Stimulated activated naive CD8-positive, alpha-beta T cell treated with anti-CD3 and anti-CD28 coated beads, Interleukin-15, Interleukin-2, amounts not matched to agents 100 ng/mL and 50 ng/mL, for 24 hours (primary cell): ENCODE measurements around the gene MCEMP1.
A peak's percentile ranks its signal among the peaks of the same experiment; 100 is the strongest.

ENCODE experiments used
- H3K27ac Mint-ChIP-seq: one replicate; pipeline ENCODE4 v1.8.0; 2021; ENCODE audit warnings: mild to moderate bottlenecking, mixed read lengths
- H3K27me3 Mint-ChIP-seq: one replicate; pipeline ENCODE4 v1.8.0; 2021; ENCODE audit warnings: mixed read lengths
- H3K36me3 Mint-ChIP-seq: one replicate; pipeline ENCODE4 v1.8.0; 2021; ENCODE audit warnings: low read depth, mixed read lengths
- H3K4me1 Mint-ChIP-seq: one replicate; pipeline ENCODE4 v1.8.0; 2021; ENCODE audit warnings: low read depth, mixed read lengths
- H3K4me3 Mint-ChIP-seq: one replicate; pipeline ENCODE4 v1.8.0; 2021; ENCODE audit warnings: mild to moderate bottlenecking, mixed read lengths
- H3K9me3 Mint-ChIP-seq: one replicate; pipeline ENCODE4 v1.8.0; 2021; ENCODE audit warnings: mixed read lengths

MCEMP1 gene

DNA sequence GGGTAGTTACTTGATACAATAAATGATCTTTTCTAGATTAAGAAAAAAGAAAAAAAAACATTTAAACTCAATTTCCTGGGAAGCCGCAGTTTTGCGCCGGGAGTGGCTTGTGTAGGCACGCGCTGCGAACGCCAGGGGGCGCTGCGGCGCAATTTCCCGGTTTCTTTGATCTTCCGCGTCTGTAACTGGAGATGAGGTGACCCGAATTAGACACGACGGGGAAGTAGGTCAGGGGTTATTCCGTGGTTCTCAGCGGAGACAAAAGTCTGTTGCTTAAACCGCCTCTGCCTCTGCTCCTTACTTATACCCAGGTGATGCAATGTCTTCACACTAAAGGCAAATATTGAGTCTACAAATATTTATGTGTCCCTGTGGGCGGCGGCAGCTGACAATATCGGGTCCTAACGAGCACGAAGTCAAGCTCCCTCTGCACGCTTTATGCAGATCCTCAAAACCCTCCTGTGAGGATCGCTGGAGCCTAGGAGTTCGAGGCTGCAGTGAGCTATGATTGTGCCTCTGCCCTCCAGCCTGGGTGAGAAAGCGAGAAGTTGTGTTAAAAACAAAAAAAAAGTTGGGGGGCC, 24.7 kb upstream of the MCEMP1 start:
- peak overlapping the region; percentile 59 for H3K4me3 Mint-ChIP-seq
- no peaks in the 10 kb centered on the region for H3K27me3 Mint-ChIP-seq
- peaks cover 24% of the 10 kb centered on the region for H3K4me1 Mint-ChIP-seq
- H3K36me3 Mint-ChIP-seq: no peaks in the 10 kb centered on the region
- no peaks in the 10 kb centered on the region for H3K9me3 Mint-ChIP-seq
- H3K27ac Mint-ChIP-seq: peak overlapping the region; percentile 23

DNA sequence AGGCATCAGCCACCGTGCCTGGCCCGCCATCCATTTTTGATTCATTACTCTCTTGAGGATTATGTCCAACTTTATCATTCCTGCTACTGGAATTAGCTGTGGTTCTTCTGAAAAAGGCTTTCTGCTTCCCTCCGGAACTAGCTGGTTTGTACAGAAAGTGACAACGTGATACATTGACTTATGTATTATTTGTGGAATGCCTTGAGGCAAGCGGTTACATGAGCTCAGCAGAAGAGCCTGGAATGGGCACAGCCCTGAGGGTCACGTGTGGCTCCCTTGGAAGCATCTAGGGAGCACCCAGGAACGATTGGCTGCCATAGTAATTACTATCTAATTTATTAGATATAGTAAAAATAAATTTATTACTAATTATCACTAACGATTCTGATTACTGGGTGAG, 22.5 kb upstream of the MCEMP1 start:
- Mint-ChIP-seq H3K4me3 (no peak overlapping the region), H3K9me3 (no peaks in the 10 kb centered on the region), H3K27ac (no peak overlapping the region), H3K36me3 (no peaks in the 10 kb centered on the region), H3K27me3 (no peaks in the 10 kb centered on the region), H3K4me1 (peaks cover 44% of the 10 kb centered on the region)

DNA sequence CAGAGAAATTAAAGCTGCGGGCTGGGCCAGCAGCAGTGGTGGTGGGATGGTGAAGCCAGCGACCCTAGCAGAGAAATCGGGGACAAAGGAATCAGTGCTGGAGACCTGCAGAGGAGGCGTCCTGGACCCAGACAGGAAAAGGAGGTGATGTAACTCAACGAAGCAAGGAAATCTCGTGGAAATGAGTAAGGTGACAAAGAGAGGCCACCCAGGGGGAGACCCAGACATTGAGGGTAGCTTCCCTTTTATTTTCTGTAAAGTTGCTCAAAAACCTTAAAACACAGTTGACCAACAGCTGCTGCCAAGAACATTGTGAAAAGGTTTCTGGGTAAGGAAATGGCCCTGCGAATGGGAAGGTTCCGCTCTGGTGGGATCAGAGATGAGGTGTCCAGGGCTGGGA, 21.3 kb upstream of the MCEMP1 start:
- Mint-ChIP-seq H3K4me3 (no peak overlapping the region), H3K9me3 (no peaks in the 10 kb centered on the region), H3K27ac (no peak overlapping the region), H3K4me1 (peaks cover 44% of the 10 kb centered on the region), H3K27me3 (no peaks in the 10 kb centered on the region), H3K36me3 (no peaks in the 10 kb centered on the region)

DNA sequence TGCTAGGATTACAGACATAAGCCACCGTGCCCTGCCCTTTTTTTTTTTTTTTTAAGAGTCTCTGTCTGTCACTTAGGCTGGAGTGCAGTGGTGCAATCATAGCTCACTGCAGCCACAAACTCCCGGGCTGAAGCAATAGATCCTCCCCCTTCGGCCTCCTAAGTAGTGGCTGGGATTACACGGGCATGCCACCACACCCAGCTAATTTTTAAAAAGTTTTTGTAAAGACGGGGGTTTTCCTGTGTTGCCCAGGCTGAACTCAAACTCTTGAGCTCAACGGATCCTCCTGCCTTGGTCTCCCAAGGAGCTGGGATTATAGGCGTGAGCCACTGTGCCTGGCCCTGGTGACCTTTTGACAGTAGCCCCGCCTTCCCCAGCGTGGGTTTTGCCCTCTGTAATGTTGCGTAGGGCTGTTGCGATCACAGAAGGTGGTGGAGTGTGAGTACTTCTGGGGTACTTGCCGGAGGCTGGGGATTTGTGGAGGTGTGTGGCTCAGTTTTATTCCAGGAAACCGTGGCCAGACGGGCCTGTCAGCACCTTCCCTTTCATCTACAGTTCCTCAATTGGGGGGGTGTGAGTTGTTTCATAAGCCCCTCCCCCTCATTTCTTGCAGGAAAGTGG, 19.6 kb upstream of the MCEMP1 start:
- peak overlapping the region; percentile 55 for H3K27ac Mint-ChIP-seq
- no peaks in the 10 kb centered on the region for H3K9me3 Mint-ChIP-seq
- no peaks in the 10 kb centered on the region for H3K27me3 Mint-ChIP-seq
- no peak overlapping the region for H3K4me3 Mint-ChIP-seq
- no peaks in the 10 kb centered on the region for H3K36me3 Mint-ChIP-seq
- peaks cover 39% of the 10 kb centered on the region for H3K4me1 Mint-ChIP-seq

DNA sequence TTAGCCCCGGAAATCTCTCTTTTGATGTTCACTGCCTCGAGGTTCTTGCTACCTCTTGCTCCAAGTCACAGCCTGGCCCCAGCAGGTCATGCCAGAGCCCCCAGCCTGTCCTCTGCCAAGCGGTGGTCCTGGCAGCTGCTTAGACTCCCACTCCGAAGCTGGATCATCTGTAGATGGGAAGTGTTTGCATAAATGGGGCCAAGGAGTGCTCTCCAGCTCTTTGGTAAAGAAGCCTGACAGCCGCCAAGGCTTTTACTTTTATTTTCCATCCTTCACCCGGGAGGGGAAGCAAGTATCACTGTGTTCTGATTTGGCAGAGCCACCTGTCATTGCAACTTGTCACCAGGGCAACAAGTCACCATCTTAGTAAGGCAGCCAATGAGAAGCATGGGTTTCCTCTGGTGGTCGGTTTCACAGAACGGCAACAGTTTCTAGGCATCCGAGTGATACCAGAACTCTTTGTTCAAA, 18.6 kb upstream of the MCEMP1 start:
- H3K27ac Mint-ChIP-seq: peak overlapping the region; percentile 55
- no peaks in the 10 kb centered on the region for H3K36me3 Mint-ChIP-seq
- peaks cover 32% of the 10 kb centered on the region for H3K4me1 Mint-ChIP-seq
- H3K27me3 Mint-ChIP-seq: no peaks in the 10 kb centered on the region
- H3K9me3 Mint-ChIP-seq: no peaks in the 10 kb centered on the region
- peak overlapping the region; percentile 66 for H3K4me3 Mint-ChIP-seq

DNA sequence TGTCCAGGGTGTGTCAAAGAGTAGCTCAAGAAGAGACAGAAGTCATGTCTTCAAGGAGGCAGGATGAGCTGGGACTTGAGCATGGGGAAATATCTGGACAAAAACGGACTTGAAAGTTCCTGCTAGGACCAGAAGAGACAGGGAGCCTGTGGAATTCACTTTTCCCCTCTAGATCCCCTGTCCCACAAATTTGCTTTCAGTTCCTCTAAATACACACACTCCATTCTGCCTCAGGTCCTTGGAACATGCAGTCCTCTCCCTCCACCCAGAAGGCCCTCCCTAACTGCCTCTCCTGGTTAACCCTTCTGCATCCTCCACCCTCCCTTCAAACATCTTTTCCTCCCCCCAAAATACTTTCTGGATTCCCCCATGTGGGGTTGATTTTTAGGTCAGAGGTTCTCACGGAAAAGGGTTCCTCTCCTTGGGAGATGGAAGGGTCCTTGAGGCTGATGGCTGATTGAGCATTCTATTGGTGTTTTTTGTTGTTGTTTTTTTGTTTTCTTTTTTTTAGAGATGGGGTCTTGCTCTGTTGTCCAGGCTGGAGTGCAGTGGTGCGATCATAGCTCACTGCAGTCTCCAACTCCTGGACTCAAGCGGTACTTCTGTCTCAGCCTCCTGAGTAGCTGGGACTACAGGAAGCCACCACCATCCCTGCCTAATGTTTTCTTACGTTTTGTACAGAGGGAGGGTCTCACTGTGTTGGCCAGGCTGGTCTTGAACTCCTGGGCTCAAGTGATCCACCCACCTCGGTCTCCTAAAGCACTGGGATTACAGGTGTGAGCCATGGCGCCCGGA, 14.9 kb upstream of the MCEMP1 start:
- Mint-ChIP-seq H3K4me1 (peaks cover 21% of the 10 kb centered on the region), H3K27ac (no peak overlapping the region), H3K9me3 (no peaks in the 10 kb centered on the region), H3K27me3 (peaks cover 3% of the 10 kb centered on the region), H3K4me3 (no peak overlapping the region), H3K36me3 (no peaks in the 10 kb centered on the region)

DNA sequence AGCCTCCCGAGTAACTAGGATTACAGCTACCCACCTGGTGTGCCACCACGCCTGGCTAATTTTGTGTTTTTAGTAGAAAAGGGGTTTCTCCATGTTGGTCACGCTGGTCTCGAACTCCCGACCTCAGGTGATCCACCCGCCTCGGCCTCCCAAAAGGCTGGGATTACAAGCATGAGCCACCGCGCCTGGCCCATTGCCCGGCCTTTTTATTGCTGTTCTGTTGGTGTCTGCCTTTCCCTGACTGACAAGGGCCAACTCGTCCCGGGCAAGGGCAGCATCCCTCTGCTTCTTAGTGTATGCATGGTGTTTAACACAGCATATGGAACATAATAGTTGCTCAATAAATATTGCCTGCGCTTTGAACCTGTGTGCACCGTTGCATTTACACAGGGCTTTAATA, 14.2 kb upstream of the MCEMP1 start:
- no peaks in the 10 kb centered on the region for H3K36me3 Mint-ChIP-seq
- H3K27me3 Mint-ChIP-seq: peaks cover 8% of the 10 kb centered on the region
- no peaks in the 10 kb centered on the region for H3K9me3 Mint-ChIP-seq
- H3K4me3 Mint-ChIP-seq: no peak overlapping the region
- peaks cover 14% of the 10 kb centered on the region for H3K4me1 Mint-ChIP-seq
- H3K27ac Mint-ChIP-seq: no peak overlapping the region

DNA sequence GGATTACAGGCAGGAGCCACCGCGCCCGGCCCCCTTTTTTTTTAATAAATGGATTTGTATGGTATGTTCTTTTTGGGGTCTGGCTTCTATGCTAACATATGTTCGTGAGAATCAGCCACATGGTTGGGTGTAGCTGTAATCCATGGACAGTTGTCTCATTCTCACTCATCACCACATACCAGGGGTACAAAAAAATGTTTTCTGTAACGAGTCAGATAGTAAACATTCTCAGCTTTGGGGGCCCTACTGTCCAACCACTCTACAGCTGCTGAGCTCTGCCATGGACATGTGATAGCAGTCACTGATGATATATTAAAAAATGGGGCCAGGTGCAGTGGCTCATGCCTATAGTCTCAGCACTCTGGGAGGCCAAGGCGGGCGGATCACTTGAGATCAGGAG, 13.2 kb upstream of the MCEMP1 start:
- Mint-ChIP-seq H3K4me3 (no peak overlapping the region), H3K4me1 (peaks cover 4% of the 10 kb centered on the region), H3K27ac (no peak overlapping the region), H3K9me3 (no peaks in the 10 kb centered on the region), H3K27me3 (peaks cover 8% of the 10 kb centered on the region), H3K36me3 (no peaks in the 10 kb centered on the region)

DNA sequence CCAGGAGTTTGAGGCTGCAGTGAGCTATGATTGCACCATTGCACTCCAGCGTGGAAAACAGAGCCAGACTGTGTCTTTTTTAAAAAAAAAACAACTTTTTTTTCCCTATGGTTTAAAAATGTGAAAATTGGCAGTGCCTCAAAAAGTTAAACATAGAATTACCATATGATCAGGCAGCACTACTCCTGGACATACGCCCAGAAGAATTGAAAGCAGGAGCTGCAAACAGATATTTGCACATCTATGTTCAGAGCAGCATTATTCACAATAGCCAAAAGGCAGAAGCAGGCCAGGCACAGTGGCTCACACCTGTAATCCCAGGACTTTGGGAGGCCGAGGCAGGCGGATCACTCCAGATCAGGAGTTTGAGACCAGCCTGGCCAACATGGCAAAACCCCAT, 11.8 kb upstream of the MCEMP1 start:
- Mint-ChIP-seq H3K27me3 (peaks cover 14% of the 10 kb centered on the region), H3K4me3 (no peak overlapping the region), H3K4me1 (peaks cover 6% of the 10 kb centered on the region), H3K27ac (no peak overlapping the region), H3K9me3 (no peaks in the 10 kb centered on the region), H3K36me3 (no peaks in the 10 kb centered on the region)

DNA sequence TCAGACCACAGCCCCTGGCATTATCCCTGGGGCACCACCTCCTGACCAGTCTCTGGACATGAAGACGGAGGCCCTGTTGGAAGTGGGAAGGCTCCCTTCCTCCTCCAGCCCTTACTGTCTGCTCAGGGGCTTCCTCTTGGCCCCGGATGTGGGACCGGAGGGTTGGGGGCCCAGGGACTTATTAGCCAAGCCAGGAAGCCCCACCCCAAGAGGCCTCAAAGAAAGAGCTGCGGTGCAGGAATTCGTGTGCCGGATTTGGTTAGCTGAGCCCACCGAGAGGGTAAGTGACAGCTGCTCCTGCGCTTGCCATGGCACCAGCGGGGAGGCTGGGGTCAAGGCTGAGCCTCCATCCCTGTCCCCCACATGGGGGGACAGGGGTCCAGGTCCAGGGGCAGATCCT, 8.0 kb upstream of the MCEMP1 start, which contains the start of gene RETN:
RETN (plus strand) TSS at position 208 of the 400 bp plus-strand sequence. CDS start 278 bp downstream, outside the sequence.
- no peak within 1 kb of the TSS for H3K4me3 Mint-ChIP-seq
- peaks cover 12% of the 10 kb centered on the region for H3K4me1 Mint-ChIP-seq
- H3K9me3 Mint-ChIP-seq: no peaks in the 10 kb centered on the region
- H3K27ac Mint-ChIP-seq: no peak within 1 kb of the TSS
- H3K36me3 Mint-ChIP-seq: no peaks in the 10 kb centered on the region
- peaks cover 26% of the 10 kb centered on the region for H3K27me3 Mint-ChIP-seq

DNA sequence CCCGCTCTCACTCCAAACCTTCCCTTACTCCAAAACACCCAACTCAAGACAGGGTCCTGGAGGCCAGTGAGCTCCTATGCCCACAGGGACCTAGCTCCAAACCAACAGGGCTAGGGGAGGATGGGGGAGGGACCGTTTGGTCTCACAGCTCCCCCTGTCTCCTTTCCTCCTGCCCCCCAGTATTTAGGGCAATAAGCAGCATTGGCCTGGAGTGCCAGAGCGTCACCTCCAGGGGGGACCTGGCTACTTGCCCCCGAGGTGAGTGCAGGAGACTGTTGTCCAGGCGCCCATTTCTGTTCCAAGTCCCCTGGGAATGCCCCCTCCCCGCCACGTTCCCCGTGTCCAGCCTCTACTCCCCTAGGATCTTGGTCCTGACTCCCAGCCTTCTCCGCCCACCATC, 7.2 kb upstream of the MCEMP1 start:
- Mint-ChIP-seq H3K4me1 (peaks cover 18% of the 10 kb centered on the region), H3K4me3 (no peak overlapping the region), H3K9me3 (no peaks in the 10 kb centered on the region), H3K36me3 (no peaks in the 10 kb centered on the region), H3K27ac (no peak overlapping the region), H3K27me3 (peaks cover 34% of the 10 kb centered on the region)

DNA sequence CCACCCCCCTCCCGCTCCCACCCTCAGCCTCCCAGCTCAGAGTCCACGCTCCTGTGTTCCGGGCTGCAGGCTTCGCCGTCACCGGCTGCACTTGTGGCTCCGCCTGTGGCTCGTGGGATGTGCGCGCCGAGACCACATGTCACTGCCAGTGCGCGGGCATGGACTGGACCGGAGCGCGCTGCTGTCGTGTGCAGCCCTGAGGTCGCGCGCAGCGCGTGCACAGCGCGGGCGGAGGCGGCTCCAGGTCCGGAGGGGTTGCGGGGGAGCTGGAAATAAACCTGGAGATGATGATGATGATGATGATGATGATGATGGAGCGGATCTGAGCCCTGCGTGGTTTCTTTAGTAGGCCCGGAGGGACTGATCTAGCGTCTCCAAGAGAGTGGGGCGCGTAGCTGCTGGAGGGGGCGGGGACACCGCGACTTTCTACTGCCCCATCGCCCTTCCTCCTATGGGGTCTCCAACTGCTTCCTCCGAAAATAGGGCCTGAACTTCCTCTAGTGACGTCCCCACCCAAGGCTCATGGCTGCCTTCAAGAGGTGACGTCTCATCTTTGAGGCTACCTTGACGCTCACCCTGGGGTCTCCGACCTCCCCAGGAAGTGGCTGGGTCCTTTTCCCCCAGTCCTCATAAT, 6.6 kb upstream of the MCEMP1 start:
- no peaks in the 10 kb centered on the region for H3K36me3 Mint-ChIP-seq
- peaks cover 35% of the 10 kb centered on the region for H3K27me3 Mint-ChIP-seq
- H3K27ac Mint-ChIP-seq: no peak overlapping the region
- peak overlapping the region; percentile 48 for H3K4me3 Mint-ChIP-seq
- H3K4me1 Mint-ChIP-seq: peaks cover 18% of the 10 kb centered on the region
- no peaks in the 10 kb centered on the region for H3K9me3 Mint-ChIP-seq

DNA sequence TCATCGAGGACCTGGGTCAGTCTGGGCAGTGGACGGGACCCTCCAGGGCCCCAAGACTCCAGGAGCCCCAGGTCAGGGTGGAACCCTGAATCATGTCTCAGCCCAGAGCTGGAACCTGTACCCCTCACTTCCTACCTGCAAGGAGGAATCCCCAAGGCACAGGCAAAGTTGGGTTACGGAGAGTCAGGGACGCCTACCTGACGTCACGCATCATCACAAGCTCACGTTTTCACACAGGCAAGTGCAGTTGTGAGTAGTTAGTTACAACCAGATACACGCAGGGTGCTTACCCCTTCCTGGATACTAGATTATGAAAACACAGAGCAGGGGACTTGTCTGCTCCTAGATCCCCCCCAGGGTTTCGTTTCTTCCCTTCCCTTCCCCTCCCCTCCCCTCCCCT, 6.1 kb upstream of the MCEMP1 start:
- H3K27ac Mint-ChIP-seq: no peak overlapping the region
- no peaks in the 10 kb centered on the region for H3K36me3 Mint-ChIP-seq
- no peak overlapping the region for H3K4me3 Mint-ChIP-seq
- no peaks in the 10 kb centered on the region for H3K9me3 Mint-ChIP-seq
- H3K27me3 Mint-ChIP-seq: peaks cover 37% of the 10 kb centered on the region
- H3K4me1 Mint-ChIP-seq: peaks cover 19% of the 10 kb centered on the region

DNA sequence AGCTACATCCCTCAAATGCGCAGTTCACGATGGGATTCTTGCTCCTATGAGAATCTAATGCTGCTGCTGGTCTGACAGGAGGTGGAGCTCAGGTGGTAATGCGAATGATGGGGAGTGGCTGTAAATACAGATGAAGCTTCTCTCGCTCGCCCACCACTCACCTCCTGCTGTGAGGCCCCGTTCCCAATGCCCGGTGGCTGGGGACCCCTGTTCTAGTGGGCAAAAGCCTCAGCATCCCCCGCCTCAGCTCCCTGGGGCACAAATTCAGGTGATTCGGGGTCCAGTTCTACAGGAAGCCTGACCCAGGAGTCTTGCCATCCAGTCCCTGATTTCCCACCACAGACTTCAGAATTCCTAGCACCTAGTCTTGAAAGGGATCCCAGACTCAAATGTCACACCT, 4.4 kb upstream of the MCEMP1 start:
- Mint-ChIP-seq H3K27me3 (peaks cover 44% of the 10 kb centered on the region), H3K4me1 (peaks cover 37% of the 10 kb centered on the region)

More for the DNA sequence above, 4.4 kb upstream of the MCEMP1 start:
- H3K36me3 Mint-ChIP-seq: no peaks in the 10 kb centered on the region
- H3K9me3 Mint-ChIP-seq: no peaks in the 10 kb centered on the region
- no peak overlapping the region for H3K4me3 Mint-ChIP-seq
- no peak overlapping the region for H3K27ac Mint-ChIP-seq
